Measurements from ENCODE around the gene PKIG.

GRCh38 chr20:44640522-44640921 is 58.1 kb downstream of the PKIG start:
- TF ChIP-seq CTCF (IDR thresholded peaks at IDR 0.05) (no peak), POLR2A (IDR thresholded peaks at IDR 0.05) (no peak)
